IMR-90 (cell line): ENCODE measurements around the gene GRPEL2.

ENCODE experiments used
- CHD1 ChIP-seq: IDR thresholded peaks from 2 replicates; pipeline ENCODE4 v1.6.1; 2012; ENCODE audit warnings: low read depth, low read length, improper control_type of control experiment
- CTCF ChIP-seq: conservative IDR thresholded peaks from 2 replicates; pipeline ENCODE4 v1.5.1; 2012; ENCODE audit warnings: mild to moderate bottlenecking, low read depth, low read length, improper control_type of control experiment
- ELK1 ChIP-seq: fragments of 150-350 bp; IDR thresholded peaks from 2 replicates; pipeline ENCODE4 v1.6.1; 2016; ENCODE audit warnings: low read depth, mild to moderate bottlenecking, low read length, moderate library complexity, borderline replicate concordance
- MAZ ChIP-seq: IDR thresholded peaks from 2 replicates; pipeline ENCODE4 v1.6.1; 2012; ENCODE audit warnings: low read depth, mild to moderate bottlenecking, low read length, improper control_type of control experiment, moderate library complexity, borderline replicate concordance
- NFE2L2 ChIP-seq: fragments of 150-350 bp; IDR thresholded peaks from 2 replicates; pipeline ENCODE4 v1.6.1; 2016; ENCODE audit warnings: low read depth, mild to moderate bottlenecking, low read length
- POLR2A ChIP-seq: IDR thresholded peaks from 2 replicates; pipeline ENCODE4 v1.6.1; 2012; ENCODE audit warnings: mild to moderate bottlenecking, low read depth, low read length
- RAD21 ChIP-seq: IDR thresholded peaks from 2 replicates; pipeline ENCODE4 v1.6.1; 2012; ENCODE audit warnings: low read length, improper control_type of control experiment
- RCOR1 ChIP-seq: IDR thresholded peaks from 2 replicates; pipeline ENCODE4 v1.6.1; 2012; ENCODE audit warnings: mild to moderate bottlenecking, low read length, improper control_type of control experiment; ENCODE audit not compliant: insufficient replicate concordance
- SMC3 ChIP-seq: fragments of 150-350 bp; IDR thresholded peaks from 2 replicates; pipeline ENCODE4 v1.6.1; 2016; ENCODE audit warnings: low read depth, mild to moderate bottlenecking, antibody characterized with exemption, low read length, moderate library complexity

GRCh38 chr5:149304195-149305078 lies 40.9 kb upstream of the GRPEL2 start:
- TF ChIP-seq POLR2A, result no peak
- no peak for TF ChIP-seq CTCF
- TF ChIP-seq NFE2L2, result no peak
- TF ChIP-seq SMC3, result no peak
- no peak for TF ChIP-seq RAD21
- no peak for TF ChIP-seq CHD1
- TF ChIP-seq MAZ, result no peak
- TF ChIP-seq RCOR1, result no peak
- TF ChIP-seq ELK1, result no peak
